NCI-H748 (cell line): Measurements from ENCODE around the gene CHN2.

Source experiments
- DNase-seq: peaks from one replicate; lab custom pipeline; 2025; ENCODE audit not compliant: unreplicated experiment; lab: John Stamatoyannopoulos, UW

Gene CHN2

GRCh38 chr7:29482056-29482455 is 287.5 kb downstream of the CHN2 start:
- peak; percentile 11 for DNase-seq

GRCh38 chr7:29483219-29484104 is 288.9 kb downstream of the CHN2 start:
- DNase-seq, result peak; percentile 63

- no peak for DNase-seq
These were observed 289.7 kb downstream of the CHN2 start for GRCh38 chr7:29484280-29484679.

GRCh38 chr7:29485339-29486190 is 291.0 kb downstream of the CHN2 start:
- peak; percentile 66 for DNase-seq

GRCh38 chr7:29486191-29486700 is 291.7 kb downstream of the CHN2 start:
- DNase-seq, result no peak

GRCh38 chr7:29487424-29487823 is 292.8 kb downstream of the CHN2 start:
- no peak for DNase-seq

- no peak for DNase-seq
These were observed 293.8 kb downstream of the CHN2 start for GRCh38 chr7:29488203-29488970.

GRCh38 chr7:29488977-29489376 is 294.4 kb downstream of the CHN2 start:
- DNase-seq, result no peak

- peak; percentile 13 for DNase-seq
These were observed 295.6 kb downstream of the CHN2 start for GRCh38 chr7:29490094-29490607.

GRCh38 chr7:29494350-29494749 is 299.8 kb downstream of the CHN2 start:
- DNase-seq, result no peak

GRCh38 chr7:29495653-29496052 is 301.1 kb downstream of the CHN2 start:
- no peak for DNase-seq

GRCh38 chr7:29496355-29497020 is 301.9 kb downstream of the CHN2 start:
- peak; percentile 89 for DNase-seq

GRCh38 chr7:29499932-29500331 is 305.4 kb downstream of the CHN2 start:
- DNase-seq, result peak; percentile 72

GRCh38 chr7:29500719-29501118 is 306.1 kb downstream of the CHN2 start:
- DNase-seq, result no peak

- no peak for DNase-seq
These were observed 307.6 kb downstream of the CHN2 start for GRCh38 chr7:29502133-29502532.

- no peak for DNase-seq
These were observed 311.4 kb downstream of the CHN2 start for GRCh38 chr7:29505931-29506330.

- DNase-seq, result no peak
These were observed 314.0 kb downstream of the CHN2 start for GRCh38 chr7:29508608-29509007.

- DNase-seq, result no peak
These were observed 315.5 kb downstream of the CHN2 start for GRCh38 chr7:29510028-29510427.

GRCh38 chr7:29511337-29511736 is 316.8 kb downstream of the CHN2 start:
- no peak for DNase-seq

- DNase-seq, result no peak
These were observed 317.3 kb downstream of the CHN2 start for GRCh38 chr7:29511851-29512250.
